Colonic mucosa (tissue), 4 donors: ENCODE data around the gene PDIA6. TPM values are rescaled to one million over a fixed set of nuclear protein-coding genes. Genes with fewer than 3 reads are reported as not detected.

Experiments
- DNase-seq: peaks from one replicate; pipeline ENCODE4 v3.0.0-alpha.2; 2020
- H3K27ac ChIP-seq: fragments of 200-600 bp; one replicate; pipeline ENCODE4 v1.8.0; 2021
- H3K27me3 ChIP-seq: fragments of 200-600 bp; one replicate; pipeline ENCODE4 v1.8.0; 2021
- H3K36me3 ChIP-seq: fragments of 200-600 bp; one replicate; pipeline ENCODE4 v1.8.0; 2021
- H3K4me1 ChIP-seq: fragments of 200-600 bp; one replicate; pipeline ENCODE4 v1.8.0; 2021; ENCODE audit warnings: mild to moderate bottlenecking
- H3K4me3 ChIP-seq: fragments of 200-600 bp; one replicate; pipeline ENCODE4 v1.8.0; 2021
- H3K9ac ChIP-seq, 2 donors: one replicate each; pipeline ENCODE4 v1.7.0; 2013; ENCODE audit warnings: control low read depth in 2 of 2, low read depth in 2 of 2, low read length in 2 of 2
- H3K9me3 ChIP-seq: fragments of 200-600 bp; one replicate; pipeline ENCODE4 v1.8.0; 2021
- intact Hi-C: fragments of 100-400 bp; cut with DNase I; formaldehyde crosslinking; loops from one replicate; pipeline ENCODE4 v1.14.1; 2022
- total RNA-seq, 2 donors: library from RNA; stranded (reverse); fragmentation: NEBNext Ultra II Directional in 1 of 2; extraction: Animal tissue kit (Norgen Biotek cat#: 25700) in 1 of 2; gene quantifications; one replicate each; pipeline ENCODE4 v1.2.1, GENCODE V29; 2021
- TF ChIP-seq, protein P1 (sequence below): fragments of 200-600 bp; IDR thresholded peaks from one replicate; pipeline ENCODE4 v1.8.0; 2022; ENCODE audit warnings: antibody characterized with exemption, mild to moderate bottlenecking
- donor health status: healthy.
- donor health status: DM: no; HTN: no; CAD: no.
- donor health status: DM: no; HTN: no; CAD: no.

The PDIA6 gene
- total RNA-seq, 2 donors from 2014 or later = 180 to 347 TPM

DNA sequence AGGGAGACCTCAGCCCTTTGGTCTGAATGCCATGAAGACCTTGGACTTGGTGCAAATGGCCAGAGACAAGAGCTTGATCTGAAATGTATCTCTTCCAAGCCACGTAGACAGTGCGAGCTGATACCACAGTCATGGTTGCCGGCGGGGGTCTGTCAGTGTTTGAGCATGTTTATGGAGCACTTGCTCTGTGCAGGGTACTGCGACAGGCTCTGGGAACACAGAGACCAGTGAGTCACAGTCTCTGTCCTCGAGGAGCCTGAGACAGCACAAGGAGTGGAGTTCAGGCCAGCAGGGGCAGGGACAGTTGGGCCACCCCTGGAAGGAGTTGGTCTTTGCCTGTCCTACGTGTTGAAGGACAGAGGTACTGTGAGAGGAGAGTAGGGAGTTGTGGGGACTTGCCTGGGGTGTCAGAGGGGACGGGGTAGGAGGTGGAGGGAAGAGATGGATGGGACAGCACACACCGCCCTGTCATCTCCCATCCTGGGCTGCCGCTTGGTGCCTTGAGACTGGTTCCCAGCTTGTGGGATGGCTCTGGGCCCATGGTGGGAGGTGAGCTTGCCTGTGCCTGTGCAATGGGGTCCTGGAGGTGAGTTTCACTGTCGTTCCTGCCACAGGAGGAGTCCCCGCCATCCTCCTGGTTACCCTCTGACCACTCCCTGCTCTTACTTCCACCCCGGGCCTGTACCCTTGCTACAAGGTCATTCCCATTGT, 51.6 kb downstream of the PDIA6 start:
- TF ChIP-seq, protein P1, sequence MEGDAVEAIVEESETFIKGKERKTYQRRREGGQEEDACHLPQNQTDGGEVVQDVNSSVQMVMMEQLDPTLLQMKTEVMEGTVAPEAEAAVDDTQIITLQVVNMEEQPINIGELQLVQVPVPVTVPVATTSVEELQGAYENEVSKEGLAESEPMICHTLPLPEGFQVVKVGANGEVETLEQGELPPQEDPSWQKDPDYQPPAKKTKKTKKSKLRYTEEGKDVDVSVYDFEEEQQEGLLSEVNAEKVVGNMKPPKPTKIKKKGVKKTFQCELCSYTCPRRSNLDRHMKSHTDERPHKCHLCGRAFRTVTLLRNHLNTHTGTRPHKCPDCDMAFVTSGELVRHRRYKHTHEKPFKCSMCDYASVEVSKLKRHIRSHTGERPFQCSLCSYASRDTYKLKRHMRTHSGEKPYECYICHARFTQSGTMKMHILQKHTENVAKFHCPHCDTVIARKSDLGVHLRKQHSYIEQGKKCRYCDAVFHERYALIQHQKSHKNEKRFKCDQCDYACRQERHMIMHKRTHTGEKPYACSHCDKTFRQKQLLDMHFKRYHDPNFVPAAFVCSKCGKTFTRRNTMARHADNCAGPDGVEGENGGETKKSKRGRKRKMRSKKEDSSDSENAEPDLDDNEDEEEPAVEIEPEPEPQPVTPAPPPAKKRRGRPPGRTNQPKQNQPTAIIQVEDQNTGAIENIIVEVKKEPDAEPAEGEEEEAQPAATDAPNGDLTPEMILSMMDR = no peak
- no peaks in the 10 kb centered on the region for H3K4me1 ChIP-seq
- H3K9me3 ChIP-seq = no peaks in the 10 kb centered on the region
- H3K27ac ChIP-seq = no peak overlapping the region
- no peak overlapping the region for H3K4me3 ChIP-seq
- no peaks in the 10 kb centered on the region for H3K27me3 ChIP-seq
- intact Hi-C loops = no loop called here
- DNase-seq = no peak
- H3K9ac ChIP-seq = no peak overlapping the region
- H3K36me3 ChIP-seq = no peaks in the 10 kb centered on the region

DNA sequence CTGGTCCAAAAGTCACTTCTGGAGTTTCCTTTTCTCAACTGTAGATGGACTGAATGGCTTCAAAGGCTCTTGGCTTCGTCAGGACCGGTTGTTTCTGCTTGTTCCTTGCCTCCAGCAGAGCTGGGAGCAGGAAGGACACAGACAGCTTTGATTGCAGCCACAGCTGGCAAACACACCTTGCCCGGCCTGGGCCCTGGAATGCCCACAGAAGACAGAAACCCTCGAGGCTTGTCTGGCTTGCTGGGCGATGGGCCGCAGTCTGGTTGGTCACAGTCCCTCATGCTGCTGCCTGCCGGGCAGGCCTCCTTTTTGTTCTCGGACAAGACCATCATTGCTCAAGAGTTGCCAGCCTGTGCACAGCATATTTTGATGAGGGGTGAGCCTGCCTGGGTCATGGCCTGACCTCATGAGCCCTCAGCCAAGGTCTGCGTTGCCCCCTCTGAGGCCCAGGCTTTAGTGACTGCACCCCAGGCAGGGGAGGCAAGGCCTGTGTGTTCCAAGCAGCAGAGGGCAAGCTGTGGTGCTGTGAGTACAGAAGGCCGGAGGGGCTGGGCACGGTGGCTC, 53.4 kb downstream of the PDIA6 start:
- H3K4me1 ChIP-seq = no peaks in the 10 kb centered on the region
- DNase-seq = peak; percentile 50
- intact Hi-C loops = no loop called here
- H3K9me3 ChIP-seq = no peaks in the 10 kb centered on the region
- peak overlapping the region; percentile 34 to 35 for H3K9ac ChIP-seq
- H3K27ac ChIP-seq = no peak overlapping the region
- H3K36me3 ChIP-seq = no peaks in the 10 kb centered on the region
- H3K27me3 ChIP-seq = no peaks in the 10 kb centered on the region
- no peak overlapping the region for H3K4me3 ChIP-seq
- TF ChIP-seq, protein P1 = no peak

DNA sequence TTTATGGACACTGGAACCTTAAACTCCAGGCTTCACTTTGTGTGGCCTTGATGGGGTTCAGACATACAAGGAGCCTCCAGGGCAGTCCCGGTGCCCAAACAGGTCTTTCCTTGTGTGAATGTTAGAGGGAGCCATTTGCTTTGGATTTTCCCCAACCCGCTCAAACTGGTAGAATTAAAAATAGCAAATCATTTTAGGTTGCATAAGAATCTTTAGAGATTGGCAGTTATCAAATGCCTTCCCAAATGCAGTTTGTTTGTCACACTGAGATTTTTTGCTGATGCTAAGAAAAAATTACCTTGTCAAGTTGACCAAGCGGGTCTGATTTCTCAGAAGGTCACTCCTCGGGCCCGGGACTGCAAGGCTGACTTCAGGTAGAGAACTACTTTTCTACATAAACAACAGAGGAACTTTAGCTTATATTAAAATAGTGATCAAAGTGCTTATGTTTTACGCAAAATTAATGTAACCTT, 54.7 kb downstream of the PDIA6 start:
- H3K9ac ChIP-seq = peak overlapping the region in 1 of 2 donors; percentile 46
- no peak overlapping the region for H3K27ac ChIP-seq
- no peaks in the 10 kb centered on the region for H3K27me3 ChIP-seq
- TF ChIP-seq, protein P1 = no peak
- no peaks in the 10 kb centered on the region for H3K36me3 ChIP-seq
- H3K4me1 ChIP-seq = no peaks in the 10 kb centered on the region
- no peak overlapping the region for H3K4me3 ChIP-seq
- H3K9me3 ChIP-seq = no peaks in the 10 kb centered on the region
- intact Hi-C loops = no loop called here
- no peak for DNase-seq

DNA sequence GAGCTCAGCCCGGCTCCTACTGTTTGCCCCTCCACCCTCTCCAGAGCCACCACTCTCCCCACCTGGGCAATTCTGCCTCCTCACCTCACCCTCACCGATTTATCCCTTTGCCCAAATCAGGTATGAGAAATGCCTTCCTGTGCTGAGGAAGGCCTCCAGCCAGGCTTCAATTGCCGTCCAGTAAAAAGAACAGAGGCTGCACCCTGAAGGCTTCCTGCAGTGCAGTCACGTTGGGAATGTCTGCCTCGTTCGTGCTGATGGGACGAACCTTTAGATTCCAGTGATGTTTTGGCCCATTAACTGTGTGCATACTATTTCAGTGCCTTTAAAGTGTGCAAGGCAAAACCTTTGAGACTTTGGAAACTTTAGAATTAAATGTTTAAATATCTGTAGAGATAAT, 57.0 kb downstream of the PDIA6 start:
- Histone ChIP-seq H3K9ac (no peak overlapping the region), H3K27me3 (no peaks in the 10 kb centered on the region), H3K36me3 (no peaks in the 10 kb centered on the region), H3K9me3 (no peaks in the 10 kb centered on the region), H3K4me1 (no peaks in the 10 kb centered on the region), H3K27ac (no peak overlapping the region), H3K4me3 (no peak overlapping the region)
- intact Hi-C loops = no loop called here
- DNase-seq = no peak
- TF ChIP-seq, protein P1 = no peak

DNA sequence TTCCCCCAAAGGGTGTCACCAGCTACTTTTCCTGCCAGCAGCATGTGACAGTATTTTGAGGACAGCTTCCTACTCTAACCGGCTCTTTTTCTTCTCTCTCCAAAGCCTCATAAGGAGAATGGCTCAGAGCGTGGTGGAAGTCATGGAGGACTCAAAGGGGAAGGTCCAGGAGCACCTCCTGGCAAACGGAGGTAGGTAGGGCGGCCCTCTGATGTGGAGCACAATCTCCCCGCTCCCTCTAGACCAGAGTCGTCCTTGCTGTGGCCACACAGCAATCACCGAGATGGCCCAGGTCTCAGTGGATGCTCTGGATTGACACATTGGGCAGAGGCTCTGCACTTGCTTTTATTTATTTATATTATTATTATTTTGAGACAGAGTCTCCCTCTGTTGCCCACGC, 58.7 kb downstream of the PDIA6 start:
- Histone ChIP-seq H3K36me3 (no peaks in the 10 kb centered on the region), H3K27me3 (no peaks in the 10 kb centered on the region), H3K4me3 (no peak overlapping the region), H3K9ac (no peak overlapping the region), H3K27ac (no peak overlapping the region), H3K9me3 (no peaks in the 10 kb centered on the region), H3K4me1 (no peaks in the 10 kb centered on the region)
- no peak for DNase-seq
- intact Hi-C loops = no loop called here
- TF ChIP-seq, protein P1 = no peak
